Transverse colon (tissue), 3 donors: ENCODE results near the gene RNF141.

Experiments used
- EP300 ChIP-seq: sonication (generic); formaldehyde crosslinking; IDR thresholded peaks from one replicate; pipeline ENCODE4 v1.6.1; 2017; ENCODE audit warnings: antibody characterized with exemption, low read depth
- POLR2A ChIP-seq: fragments of 450-650 bp; IDR thresholded peaks from one replicate; pipeline ENCODE4 v1.6.1; 2016; ENCODE audit warnings: antibody characterized with exemption, mild to moderate bottlenecking, moderate library complexity
- TF ChIP-seq, protein P1 (sequence below), 5 experiments: fragments of 200-600 bp in 3 of 5; fragments of 450-650 bp in 2 of 5; sonication (generic) in 3 of 5; IDR thresholded peaks; 1 replicate in 2 of 5; 2 replicates in 3 of 5; pipeline ENCODE4 v1.5.1; 2016 to 2017; ENCODE audit warnings: antibody characterized with exemption in 5 of 5, inconsistent platforms in 3 of 5, mild to moderate bottlenecking in 2 of 5, moderate library complexity in 1 of 5

DNA sequence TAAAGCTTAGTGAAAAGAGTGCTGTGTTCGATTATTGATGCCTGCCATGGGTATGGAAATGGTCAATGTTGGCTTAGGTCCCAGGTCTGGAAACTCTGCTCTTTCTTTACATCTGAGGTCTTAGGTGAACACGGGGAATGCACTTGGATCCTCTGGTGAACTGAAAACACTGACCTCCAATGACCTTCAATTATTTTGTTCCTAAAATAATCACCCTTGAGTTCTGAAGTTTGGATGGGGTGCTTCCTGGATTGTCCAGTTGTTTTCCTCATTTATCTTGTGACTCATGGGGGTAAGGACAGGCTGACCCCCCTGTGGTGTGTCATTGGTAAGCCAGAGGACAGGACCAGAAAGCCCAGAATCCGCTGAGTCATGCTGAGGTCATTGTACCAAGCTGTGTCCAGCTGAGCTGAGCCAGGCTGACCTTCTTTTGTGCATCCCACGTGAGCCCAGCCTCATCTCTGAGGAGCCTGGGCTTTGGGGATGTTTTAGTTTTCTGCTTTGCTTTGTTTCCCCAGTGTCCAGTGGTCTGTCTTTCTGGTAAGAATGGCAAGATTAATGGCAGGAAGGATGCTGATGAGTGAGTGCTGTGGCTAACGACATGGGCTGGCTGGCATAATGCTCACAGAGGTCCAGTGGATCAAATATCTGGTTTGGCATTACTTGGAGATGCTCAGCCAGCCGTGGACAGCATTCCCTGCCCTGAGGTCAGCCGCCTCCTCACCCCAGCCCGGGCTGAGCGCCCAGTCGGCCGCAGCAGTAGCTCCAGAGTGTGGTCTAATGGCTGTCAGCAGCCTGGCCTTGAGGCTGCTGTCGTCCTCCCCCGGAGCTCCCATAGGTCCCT lies 50.4 kb downstream of the RNF141 start:
- TF ChIP-seq, protein P1, sequence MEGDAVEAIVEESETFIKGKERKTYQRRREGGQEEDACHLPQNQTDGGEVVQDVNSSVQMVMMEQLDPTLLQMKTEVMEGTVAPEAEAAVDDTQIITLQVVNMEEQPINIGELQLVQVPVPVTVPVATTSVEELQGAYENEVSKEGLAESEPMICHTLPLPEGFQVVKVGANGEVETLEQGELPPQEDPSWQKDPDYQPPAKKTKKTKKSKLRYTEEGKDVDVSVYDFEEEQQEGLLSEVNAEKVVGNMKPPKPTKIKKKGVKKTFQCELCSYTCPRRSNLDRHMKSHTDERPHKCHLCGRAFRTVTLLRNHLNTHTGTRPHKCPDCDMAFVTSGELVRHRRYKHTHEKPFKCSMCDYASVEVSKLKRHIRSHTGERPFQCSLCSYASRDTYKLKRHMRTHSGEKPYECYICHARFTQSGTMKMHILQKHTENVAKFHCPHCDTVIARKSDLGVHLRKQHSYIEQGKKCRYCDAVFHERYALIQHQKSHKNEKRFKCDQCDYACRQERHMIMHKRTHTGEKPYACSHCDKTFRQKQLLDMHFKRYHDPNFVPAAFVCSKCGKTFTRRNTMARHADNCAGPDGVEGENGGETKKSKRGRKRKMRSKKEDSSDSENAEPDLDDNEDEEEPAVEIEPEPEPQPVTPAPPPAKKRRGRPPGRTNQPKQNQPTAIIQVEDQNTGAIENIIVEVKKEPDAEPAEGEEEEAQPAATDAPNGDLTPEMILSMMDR (IDR thresholded peaks at IDR 0.05), result no peak
- TF ChIP-seq POLR2A (no peak), EP300 (no peak)
